Measurements from ENCODE around the gene TSPAN16. TPM values are rescaled to one million over a fixed set of nuclear protein-coding genes. Genes with fewer than 3 reads are reported as not detected.
"Not testable (repeated sequence)": the region's sequence is repeated elsewhere in the genome, so short reads cannot be mapped to it uniquely, and the experiment has no call there.

Gene TSPAN16
- total RNA-seq, 1 donor from 2014 or later = not detected

DNA sequence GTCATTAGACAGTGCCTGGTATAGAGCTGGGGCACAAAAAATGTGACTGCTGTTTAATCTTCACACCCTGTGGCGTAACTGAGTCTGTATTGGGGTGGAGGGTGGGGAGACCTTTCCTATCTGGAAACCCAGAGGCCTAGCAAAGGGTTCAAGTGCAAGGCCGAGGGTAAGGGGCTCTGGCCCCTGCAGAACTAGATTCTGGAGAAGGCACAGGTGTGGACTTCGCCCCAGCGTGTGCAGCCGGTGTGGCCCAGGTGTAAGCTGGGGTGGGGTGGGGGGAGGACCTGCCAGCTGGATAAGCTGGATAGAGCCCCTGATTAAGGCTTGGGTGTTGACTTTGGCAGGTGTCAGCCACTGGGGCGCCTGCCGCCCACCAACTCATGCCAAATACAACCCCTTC lies 42.2 kb downstream of the TSPAN16 start:
- no peak for DNase-seq (ENCODE audit: low spot score)
- intact Hi-C loops (cut with DNase I) = loop anchor here (2.0 kb wide), 1 partner anchor 43 kb away; no protein-coding TSS in a partner anchor

DNA sequence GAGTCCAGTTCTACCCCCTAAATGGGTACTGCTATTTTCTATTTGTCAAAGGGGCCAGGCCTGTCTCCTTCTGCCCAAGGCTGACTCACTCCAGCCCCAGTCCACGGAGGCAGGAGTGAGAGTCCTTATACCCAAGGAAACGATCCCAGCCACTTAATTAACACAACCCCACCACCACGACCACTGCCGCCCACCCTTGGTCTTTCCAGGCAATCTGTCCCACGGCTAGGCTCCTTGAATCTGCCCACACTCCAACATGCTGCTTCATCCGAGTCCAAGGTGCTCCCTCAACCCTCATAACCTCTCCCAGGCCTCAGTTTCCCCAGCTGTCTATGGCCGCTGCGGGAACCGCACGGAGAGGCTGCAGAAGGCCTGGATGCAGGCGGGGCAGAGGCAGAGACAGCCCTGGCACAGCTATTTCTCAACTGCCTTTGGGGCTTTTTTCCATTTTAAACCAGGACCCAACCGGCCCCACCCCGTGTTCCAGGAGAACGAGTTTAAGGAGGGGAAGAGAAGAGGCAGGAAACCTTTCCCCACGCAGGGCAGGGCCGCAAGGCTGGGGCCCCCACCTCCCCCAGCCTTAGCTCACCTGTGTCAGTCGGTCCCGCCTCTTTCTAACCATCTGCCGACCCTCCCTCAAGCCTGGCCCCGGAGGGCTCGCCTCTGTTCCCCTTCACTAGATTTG lies 42.8 kb downstream of the TSPAN16 start:
- intact Hi-C loops (cut with DNase I) = loop anchor here (2.0 kb wide), 1 partner anchor 44 kb away; no protein-coding TSS in a partner anchor
- no peak for DNase-seq (ENCODE audit: low spot score)

DNA sequence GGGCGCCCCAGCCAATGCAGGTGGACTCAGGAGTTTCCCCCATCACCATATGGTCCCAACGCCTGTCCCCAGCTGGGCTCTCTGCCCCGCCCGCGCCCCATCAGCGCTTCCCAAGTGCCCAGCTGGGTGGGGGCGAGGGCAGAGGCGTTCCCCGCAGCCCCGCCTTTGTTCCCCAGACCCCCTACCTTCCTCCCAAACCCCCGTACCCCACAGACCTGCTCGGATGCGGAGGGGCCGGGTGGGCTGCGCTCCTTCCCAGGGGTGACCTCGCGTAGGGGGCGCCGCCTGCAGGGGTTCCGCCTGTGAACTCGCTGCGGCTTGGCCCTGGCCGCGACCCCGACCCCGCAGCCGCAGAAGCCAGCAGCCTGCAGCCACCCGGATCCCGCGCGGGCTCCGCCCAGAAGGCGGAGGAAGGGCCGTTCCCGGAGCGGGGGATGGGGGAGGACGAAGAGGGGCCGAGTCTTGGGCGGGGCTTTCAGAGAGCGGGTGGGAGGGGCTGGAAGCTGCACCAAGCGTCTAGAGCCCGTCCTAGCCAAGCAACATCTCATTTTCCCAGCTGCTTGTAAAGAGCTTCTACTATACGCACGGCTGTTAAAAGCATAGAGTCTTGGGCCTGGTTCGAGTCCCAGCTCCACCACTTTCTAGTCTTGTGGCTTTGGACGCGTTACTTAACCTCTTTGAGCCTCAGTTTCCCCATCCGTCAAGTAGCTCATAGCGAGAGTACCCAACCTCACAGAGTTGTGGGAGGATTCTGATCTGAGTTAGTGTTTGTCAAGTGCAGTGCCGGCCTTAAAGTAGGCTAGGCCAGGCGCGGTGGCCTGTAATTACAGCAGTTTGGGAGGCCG lies 43.5 kb downstream of the TSPAN16 start, which contains the start of gene RAB3D:
Gene RAB3D, minus strand, starts transcription at position 404 of the 845 bp plus-strand sequence. CDS start 2,258 bp downstream, outside the sequence.
- peak; percentile 98 for DNase-seq (ENCODE audit: low spot score)
- intact Hi-C loops (cut with DNase I) = loop anchor here (2.0 kb wide), 1 partner anchor 45 kb away; no protein-coding TSS in a partner anchor

DNA sequence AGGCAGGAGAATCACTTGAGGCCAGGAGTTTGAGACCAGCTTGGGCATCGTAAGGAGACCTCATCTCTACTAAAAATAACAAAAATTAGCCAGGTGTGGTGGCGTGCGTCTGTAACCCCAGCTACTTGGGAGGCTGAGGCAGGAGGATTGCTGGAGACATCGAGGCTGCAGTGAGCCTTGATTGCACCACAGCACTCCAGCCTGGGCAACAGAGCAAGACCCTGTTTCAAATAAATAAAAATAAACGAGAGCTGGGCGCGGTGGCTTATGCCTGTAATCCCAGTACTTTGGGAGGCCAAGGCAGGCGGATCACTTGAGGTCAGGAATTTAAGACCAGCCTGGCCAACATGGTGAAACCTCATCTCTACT lies 44.1 kb downstream of the TSPAN16 start:
- intact Hi-C loops (cut with DNase I) = not testable (repeated sequence)

DNA sequence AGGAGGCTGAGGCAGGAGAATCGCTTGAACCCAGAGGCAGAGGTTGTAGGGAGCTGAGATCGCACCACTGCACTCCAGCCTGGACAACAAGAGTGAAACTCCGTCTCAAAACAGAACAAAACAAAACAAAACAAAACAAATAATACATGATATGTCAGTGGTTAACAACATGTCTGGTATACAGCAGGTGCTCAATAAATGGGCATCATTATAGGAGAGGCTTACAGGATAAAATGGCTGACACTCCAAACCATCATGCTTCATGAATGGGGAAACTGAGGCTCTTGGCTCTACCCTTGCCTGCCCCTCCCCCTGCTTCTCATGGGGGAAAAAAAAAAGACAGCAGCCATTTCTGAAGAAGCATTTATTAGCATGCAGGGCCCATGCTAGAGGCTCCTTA lies 46.5 kb downstream of the TSPAN16 start:
- DNase-seq (ENCODE audit: low spot score) = no peak
- intact Hi-C loops (cut with DNase I) = no loop called here

More for the DNA sequence above, 44.1 kb downstream of the TSPAN16 start:
- not testable (repeated sequence) for DNase-seq (ENCODE audit: low spot score)

DNA sequence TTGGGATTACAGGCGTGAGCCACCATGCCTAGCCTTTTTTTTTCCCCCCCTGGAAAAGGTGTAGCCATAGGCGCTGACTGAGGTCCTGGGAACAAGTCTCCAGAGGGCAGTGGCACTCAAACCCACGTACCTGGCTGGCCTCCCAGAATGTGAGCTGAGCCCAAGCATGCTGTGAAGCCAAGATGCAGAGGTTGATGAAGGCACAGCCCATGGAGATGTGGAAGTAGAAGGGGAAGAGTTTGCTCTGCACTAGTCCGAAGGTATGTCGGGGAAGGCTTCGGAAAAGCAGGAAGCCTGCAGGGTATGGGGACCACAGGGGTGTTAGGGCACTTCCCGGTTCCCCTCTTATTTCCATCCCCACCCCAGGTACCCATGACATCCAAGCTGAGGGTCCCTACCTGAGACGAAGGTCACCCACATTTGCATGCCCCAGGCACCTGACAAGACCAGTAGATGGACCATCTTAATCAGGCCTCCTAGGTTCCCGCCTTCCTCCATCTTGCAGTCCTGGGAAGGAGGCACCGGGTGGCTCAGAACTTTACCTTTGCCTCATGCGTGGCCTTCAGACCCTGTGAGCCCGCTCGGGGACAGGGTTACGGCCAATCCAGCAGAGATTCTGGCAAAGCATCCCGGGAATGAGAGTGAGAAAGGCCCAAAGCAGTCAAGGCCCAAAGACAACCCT lies 49.3 kb downstream of the TSPAN16 start:
- intact Hi-C loops (cut with DNase I) = loop anchor here (5.0 kb wide), 1 partner anchor 37 kb away; the partner anchor contains the start of gene EPOR
- no peak for DNase-seq (ENCODE audit: low spot score)

DNA sequence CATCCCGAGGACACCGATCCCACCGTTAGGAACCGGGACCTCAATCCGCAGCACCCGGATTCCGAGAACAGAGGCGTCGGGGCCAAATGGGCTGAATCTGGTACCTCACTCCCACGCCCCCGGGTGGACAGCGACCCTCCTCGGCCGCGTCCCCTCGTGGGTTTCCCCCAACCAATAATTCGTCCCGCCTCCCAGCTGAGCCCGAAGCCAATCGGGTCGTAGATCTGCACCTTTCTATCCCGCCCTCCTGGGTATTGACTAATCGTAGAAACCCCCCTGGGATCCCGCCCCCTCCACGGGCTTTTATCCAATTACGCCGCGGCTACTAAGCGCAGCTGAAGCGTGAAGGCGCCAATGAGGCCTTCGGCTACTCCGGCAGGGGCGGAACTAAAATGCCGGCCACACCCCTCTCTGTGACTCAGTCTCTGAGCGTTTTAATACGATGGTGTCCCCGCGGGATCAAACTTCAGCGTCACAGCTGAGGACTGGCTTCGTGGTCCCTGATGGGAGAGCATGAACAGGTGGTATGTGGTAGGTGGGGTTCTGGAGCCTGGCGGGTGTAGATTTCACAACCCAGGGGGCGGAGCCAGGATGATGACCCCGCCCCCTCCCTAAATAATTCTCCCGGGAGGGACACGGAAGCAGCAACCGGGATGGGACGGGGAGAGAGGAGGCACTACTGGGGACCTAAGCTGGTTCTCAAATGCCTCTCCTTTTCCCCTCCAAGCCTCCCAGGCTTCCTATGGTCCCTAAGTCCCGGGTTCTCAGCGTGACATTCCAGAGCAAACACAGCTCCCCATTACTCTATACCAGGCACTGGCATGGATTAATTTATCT lies 50.4 kb downstream of the TSPAN16 start, which contains the start of the genes CCDC159 and TMEM205:
Gene CCDC159, plus strand, starts transcription at position 416 of the 837 bp plus-strand sequence. Its CDS starts 88 bp downstream, at position 504.
Gene TMEM205, minus strand, starts transcription at position 165 of the 837 bp plus-strand sequence. CDS start 649 bp downstream, outside the sequence.
- intact Hi-C loops (cut with DNase I) = loop anchor here (5.0 kb wide), 1 partner anchor 36 kb away; the partner anchor contains the start of gene EPOR
- peak; percentile 99 for DNase-seq (ENCODE audit: low spot score)

DNA sequence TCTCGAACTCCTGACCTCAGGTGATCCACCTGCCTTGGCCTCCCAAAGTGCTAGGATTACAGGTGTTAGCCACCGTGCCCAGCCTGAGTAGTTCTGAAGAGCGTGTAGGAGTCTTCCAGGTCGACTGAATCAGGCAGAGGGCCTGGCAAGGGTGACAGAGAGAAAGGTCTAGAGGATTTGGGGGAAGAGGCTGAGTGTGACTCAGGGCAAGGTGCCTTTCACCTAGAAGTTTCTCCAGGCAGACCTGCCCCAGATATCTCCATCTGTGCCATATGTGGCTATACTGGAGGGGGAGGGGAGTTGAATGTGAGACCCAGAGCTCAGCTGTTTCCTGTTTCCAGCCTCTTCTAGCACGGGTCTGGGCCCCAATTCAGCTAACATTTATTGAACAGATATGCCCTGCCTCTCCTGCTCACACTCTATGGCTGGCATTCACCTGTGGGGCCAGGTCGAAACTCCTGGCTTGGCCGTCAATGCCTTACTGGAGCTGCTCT lies 51.6 kb downstream of the TSPAN16 start:
- DNase-seq (ENCODE audit: low spot score) = no peak
- intact Hi-C loops (cut with DNase I) = loop anchor here (5.0 kb wide), 1 partner anchor 35 kb away; the partner anchor contains the start of gene EPOR

DNA sequence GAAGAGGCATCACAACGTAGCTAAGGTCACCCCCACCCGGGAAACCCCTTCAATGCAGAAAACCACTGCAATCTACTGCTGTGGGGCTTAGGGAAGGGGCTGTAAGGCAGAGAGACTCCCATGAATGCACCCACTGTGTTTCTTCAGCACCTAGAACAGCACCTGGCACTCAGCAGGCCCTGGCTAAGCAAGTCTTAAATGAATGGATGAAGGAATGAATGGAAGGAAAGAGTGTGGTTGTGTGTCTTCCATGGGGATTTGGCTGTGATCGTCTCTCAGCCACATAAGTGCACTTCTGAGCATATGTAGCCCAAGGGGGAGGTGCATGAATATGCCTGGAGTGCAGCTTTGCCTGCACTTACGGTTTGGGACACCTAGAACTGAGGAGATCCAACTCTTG lies 53.2 kb downstream of the TSPAN16 start:
- intact Hi-C loops (cut with DNase I) = loop anchor here (5.0 kb wide), 1 partner anchor 33 kb away; the partner anchor contains the start of gene EPOR
- no peak for DNase-seq (ENCODE audit: low spot score)

DNA sequence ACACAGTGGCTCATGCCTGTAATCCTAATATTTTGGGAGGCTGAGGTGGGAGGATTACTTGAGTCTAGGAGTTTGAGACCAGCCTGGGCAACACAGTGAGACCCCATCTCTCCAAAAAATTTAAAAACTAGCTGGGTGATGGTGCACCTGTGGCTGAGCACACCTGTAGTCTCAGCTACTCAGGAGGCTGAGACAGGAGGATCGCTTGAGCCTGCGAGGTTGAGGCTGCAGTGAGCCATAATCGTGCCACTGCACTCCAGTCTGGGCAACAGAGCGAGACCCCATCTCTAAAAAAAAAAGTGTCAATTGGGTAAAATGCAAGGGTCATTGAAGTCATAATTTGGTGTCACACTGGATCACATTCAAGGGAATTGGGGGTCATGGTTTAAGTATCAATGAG lies 58.1 kb downstream of the TSPAN16 start:
- DNase-seq (ENCODE audit: low spot score); intact Hi-C loops (cut with DNase I): not testable (repeated sequence)

DNA sequence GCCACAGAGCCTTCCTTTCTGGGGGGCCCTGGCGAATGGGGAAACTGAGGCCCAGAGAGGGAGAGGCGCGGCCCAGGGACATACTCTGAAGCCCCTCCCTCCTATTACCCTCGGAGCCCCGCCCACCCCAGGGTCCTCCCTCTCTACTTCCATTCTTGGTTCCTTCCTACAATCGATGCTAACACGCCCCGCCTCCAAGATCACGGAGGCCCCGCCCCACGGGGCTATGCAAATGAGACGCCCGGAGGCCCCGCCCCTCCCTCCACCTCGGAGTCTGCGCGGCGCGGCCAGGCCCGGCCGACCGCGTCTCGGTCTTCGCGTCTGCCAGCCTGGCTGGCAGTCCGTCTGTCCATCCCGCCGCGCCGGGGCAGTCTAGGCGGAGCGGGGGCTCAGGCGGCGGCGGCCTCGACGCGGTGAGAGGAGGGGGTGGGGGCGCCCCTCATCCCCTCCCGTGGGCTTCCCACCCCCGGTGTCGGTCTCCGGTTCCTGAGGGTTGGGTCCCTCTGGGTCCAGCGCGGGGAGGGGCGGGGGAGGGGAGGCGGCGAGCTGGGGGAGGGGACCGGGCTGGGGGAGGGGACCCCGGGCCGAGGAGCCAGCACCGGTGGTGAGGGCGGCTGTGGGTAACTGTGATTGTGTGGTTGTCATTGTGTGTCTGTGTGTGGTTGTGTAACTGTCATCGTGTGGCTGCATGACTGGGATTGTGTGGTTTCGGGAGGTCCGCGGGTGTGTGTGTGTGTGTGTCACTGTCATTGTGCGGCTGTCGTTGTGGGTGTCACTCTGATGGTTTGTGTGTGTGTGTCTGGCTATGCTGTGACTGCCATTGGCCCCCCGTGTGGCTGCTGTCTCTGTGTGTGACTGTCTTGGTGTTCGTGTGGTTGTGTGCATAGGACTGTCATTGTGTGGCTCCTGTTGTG lies 59.5 kb downstream of the TSPAN16 start, which contains the start of gene PLPPR2:
Gene PLPPR2, plus strand, starts transcription at position 273 of the 914 bp plus-strand sequence. CDS start 2,242 bp downstream, outside the sequence.
- peak; percentile 97 for DNase-seq (ENCODE audit: low spot score)
- intact Hi-C loops (cut with DNase I) = no loop called here

DNA sequence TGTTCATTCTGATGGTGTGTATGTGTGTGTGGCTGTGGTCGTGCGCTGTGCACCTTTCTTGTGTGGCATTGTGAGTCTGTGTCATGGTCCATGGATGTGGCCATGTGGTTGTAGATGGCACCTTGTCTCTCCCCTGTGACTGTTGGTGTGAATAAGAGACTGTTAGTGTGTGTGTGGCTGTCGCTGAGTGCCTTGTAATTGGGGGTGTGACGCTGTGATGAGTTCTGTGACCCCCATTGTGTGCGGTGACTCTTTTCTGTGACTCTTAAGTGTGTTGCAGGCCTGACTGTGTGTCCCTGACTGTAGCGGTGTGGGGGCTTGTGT lies 60.1 kb downstream of the TSPAN16 start:
- intact Hi-C loops (cut with DNase I) = no loop called here
- DNase-seq (ENCODE audit: low spot score) = no peak

DNA sequence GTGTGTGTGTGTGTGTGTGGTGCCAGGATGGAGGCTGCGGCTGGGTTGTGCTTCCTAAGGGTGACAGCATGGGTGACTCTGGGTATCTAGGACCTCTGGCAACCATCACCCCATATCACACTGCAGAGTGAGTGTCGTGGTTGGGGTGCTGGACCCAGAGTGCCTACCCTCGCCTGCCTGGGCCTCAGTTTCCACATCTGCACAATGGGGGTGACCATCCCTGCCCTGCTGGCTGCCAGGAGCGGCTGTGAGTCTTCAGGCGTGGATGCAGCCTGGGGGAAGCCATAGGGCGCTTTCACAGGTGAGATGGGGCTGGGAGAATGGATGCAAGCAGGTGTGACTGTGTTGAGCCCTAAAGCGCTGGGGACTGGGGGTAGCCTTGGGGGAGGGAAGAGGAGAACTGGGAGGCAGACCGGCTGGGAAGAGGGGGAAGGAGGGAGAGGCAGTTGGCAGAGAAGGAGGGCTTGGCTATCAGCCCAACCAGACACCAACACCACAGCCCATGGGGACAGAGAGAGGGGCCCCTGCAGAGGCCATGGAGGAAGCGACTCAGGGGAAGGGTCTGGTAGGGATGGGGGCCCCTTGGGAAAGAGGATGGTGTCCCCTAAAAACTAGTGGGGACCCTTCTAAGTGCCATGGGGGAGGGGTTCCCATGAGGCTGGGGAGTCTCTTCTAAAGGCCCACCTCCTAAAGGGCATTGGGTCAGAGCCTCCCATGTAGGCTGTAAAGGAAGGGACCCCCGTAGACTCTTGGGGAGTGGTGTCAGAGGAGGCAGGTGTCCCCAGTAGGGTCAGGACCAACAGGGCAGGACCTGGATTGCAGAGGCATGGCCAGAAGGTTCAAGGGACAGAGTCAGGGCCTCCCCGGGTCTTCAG lies 61.0 kb downstream of the TSPAN16 start:
- intact Hi-C loops (cut with DNase I) = no loop called here
- DNase-seq (ENCODE audit: low spot score) = no peak

DNA sequence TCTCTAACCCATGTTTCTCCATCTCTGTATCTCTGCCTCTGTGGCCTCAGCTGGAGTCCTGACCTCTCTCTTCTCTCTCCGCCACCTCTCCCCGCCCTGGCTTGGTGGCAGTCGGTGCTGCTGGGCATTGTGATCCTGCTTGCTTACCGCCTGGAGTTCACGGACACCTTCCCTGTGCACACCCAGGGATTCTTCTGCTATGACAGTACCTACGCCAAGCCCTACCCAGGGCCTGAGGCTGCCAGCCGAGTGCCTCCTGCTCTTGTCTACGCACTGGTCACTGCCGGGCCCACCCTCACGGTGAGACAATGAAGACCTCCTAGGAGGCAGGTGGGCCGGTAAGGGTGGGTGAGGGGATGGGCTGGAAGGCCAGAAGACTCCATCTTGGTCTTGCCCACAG lies 63.5 kb downstream of the TSPAN16 start:
- intact Hi-C loops (cut with DNase I) = no loop called here
- no peak for DNase-seq (ENCODE audit: low spot score)

DNA sequence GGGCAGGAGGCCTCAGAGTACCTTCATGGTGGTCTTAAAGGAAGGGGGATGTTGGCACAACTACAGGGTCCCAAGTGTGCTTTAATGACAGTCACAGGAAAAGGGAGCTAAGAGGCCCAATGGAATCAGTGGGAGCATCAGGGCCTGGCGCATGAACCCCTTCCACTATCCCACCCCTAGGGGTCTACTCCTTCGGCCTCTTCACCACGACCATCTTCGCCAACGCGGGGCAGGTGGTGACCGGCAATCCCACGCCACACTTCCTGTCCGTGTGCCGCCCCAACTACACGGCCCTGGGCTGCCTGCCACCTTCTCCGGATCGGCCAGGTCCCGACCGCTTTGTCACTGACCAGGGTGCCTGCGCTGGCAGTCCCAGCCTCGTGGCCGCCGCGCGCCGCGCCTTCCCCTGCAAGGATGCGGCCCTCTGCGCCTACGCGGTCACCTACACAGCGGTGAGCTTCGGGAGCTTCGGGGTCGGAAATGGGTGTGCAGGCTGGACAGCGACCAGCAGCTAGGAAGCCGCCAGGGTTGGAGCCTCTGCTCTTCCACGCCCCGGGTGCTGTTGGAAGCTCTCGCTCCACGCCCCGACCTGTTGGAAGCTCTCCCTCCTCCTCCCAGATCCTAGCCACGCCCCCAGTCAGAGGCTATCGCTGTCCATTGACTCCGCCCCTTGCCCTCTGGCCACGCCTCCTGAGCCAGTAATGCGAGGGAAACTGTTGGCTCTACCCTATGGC lies 65.2 kb downstream of the TSPAN16 start:
- intact Hi-C loops (cut with DNase I) = no loop called here
- no peak for DNase-seq (ENCODE audit: low spot score)

Measured in cardiac septum (tissue), 1 donor.